Erythroblast (primary cell): ENCODE data around the gene EFNA4.

Experiments used
- GATA1 ChIP-seq: IDR thresholded peaks from 2 replicates; pipeline ENCODE4 v1.6.1; 2011; ENCODE audit warnings: low read depth, mild to moderate bottlenecking, control low read depth, low read length, moderate library complexity
- POLR2A ChIP-seq: IDR thresholded peaks from 2 replicates; pipeline ENCODE4 v1.6.1; 2011; ENCODE audit warnings: mild to moderate bottlenecking, low read length

DNA sequence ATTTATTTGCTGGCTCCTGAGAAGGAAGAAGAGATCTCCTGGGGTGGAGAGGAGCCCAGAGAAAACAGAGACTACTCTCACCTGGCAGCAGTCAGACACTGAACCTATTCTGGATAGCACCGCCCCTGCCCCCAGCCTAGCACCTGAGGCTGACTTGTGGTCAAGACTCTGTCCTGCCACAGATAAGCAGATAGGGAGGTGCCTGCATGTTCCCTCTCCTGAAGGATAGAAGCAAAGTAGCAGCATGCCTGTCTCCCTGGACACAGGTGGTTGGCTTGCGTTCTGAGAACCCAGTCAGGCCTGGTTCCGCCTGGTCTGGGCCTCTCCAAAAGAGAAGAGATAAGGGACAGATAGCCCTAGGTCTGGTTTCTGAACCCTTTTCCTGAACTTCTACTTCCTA is 13.8 kb downstream of the EFNA4 start:
- TF ChIP-seq POLR2A = no peak
- TF ChIP-seq GATA1 = no peak
